Motor neuron (in vitro differentiated cells): ENCODE results near the gene CDCA5. TPM values are rescaled to one million over a fixed set of nuclear protein-coding genes. Genes with fewer than 3 reads are reported as not detected.

ENCODE experiments used
- ATAC-seq, 8 experiments: fragments of 200-7000 bp; cut with Tn5 transposase; replicated peaks in 6 of 8; 2 replicates each; pipeline ENCODE4 v1.8.0; 2021; ENCODE audit warnings: mild to moderate bottlenecking in 8 of 8, moderate library complexity in 8 of 8
- H3K27ac ChIP-seq, 2 donors: fragments of 250-450 bp; sonication (Bioruptor Pico); 2 replicates each; pipeline ENCODE4 v1.9.0; 2021; ENCODE audit warnings: antibody characterized with exemption in 2 of 2, mild to moderate bottlenecking in 2 of 2, moderate library complexity in 1 of 2
- H3K4me1 ChIP-seq, 2 donors: fragments of 250-450 bp; sonication (Bioruptor Pico); replicated peaks in 1 of 2; 2 replicates each; pipeline ENCODE4 v1.6.1; 2021; ENCODE audit warnings: antibody characterized with exemption in 2 of 2, mild to moderate bottlenecking in 2 of 2, moderate library complexity in 1 of 2
- H3K4me3 ChIP-seq, 5 donors: fragments of 250-450 bp; sonication (Bioruptor Pico); 2 replicates each; pipeline ENCODE4 v1.9.0; 2021; ENCODE audit warnings: antibody characterized with exemption in 5 of 5, mild to moderate bottlenecking in 5 of 5, moderate library complexity in 4 of 5
- WGBS, 10 experiments: fragments of 450-650 bp; shearing (Covaris generic); methylation state at CpG; one replicate each; pipeline ENCODE4 v1.0.0; 2022; 5-methylcytosine and 5-hydroxymethylcytosine counted together
- in situ Hi-C, 9 experiments: fragments of 400-800 bp; cut with MboI; loops; one replicate each; pipeline ENCODE4 v1.15.0; 2021; ENCODE audit warnings: low sequenced_read_pairs in 9 of 9, low pct_unique_long_range_greater_than_20kb in 2 of 9; ENCODE audit not compliant: unreplicated experiment in 9 of 9
- total RNA-seq, 8 experiments: library from RNA; unstranded; fragments of 300-600 nt; gene quantifications; 2 replicates each; pipeline versions ENCODE4 v1.2.3 to v1.2.4, GENCODE V29; 2022

The CDCA5 gene
- total RNA-seq, 8 experiments from 2014 or later = 0.97 to 25.2 (median 2.0) TPM

- 40 to 93% (median 73%) methylated on average over 3 to 7 of the region's 9 CpGs; no CpG with 5 or more reads in 2 of the 10 experiments for WGBS, 10 experiments
- H3K4me1 ChIP-seq = peaks cover 5 to 7% of the 10 kb centered on the region in 2 donors
- H3K27ac ChIP-seq = no peak overlapping the region
- in situ Hi-C loops = no loop called here
- no peak for ATAC-seq
- H3K4me3 ChIP-seq = no peak overlapping the region
Observed at GRCh38 chr11:65069217-65069616, 14.6 kb downstream of the CDCA5 start.

DNA sequence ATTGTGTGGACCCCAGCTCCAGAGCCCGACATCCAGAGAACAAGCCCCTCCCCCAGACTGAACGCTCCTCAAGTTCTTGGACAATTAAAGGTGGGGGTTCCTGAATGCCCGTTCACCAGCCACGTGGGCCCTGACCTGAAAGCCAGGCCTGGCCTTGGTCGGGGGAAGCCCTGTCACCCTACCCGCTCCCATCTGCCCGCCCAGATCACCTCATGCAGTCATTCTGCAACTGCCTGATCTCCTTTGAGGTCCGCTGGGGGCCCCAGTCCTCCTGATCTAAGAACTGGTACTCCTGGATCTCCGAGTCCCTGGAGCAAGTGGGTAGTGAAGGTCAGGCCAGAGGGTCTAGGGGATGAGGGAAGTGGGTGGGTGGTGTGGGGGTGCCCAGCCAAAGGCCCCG, 16.4 kb downstream of the CDCA5 start:
- in situ Hi-C loops = no loop called here
- Histone ChIP-seq H3K4me3 (no peak overlapping the region), H3K4me1 (peaks cover 5 to 7% of the 10 kb centered on the region in 2 donors), H3K27ac (no peak overlapping the region)
- no peak for ATAC-seq
- WGBS, 10 experiments = 53 to 90% (median 53%) methylated on average over 2 to 6 of the region's 10 CpGs; no CpG with 5 or more reads in 7 of the 10 experiments

DNA sequence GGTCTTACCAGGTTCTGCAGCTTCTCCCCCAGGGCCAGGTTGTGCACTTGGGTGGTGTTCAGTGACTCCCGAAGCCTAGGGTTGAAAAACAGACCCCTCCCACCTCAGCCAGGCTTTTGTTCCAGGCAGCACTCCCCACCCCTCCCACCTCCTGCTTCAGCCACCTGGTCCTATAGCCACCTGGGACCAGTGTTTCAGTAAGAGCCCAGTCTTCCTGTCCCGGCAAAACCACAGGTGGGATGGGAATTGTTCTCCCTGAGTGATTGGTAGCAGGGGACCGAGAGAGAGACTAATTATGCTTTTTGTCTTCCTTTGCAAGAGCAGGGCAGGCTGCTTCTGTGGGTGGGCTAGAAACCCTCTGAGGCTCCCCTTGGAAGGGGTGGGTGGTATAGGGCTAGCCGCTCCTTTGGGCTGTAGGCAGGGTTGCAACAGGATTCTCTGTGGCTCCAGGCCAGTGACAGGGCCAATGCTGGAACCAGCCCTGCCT, 17.0 kb downstream of the CDCA5 start:
- Histone ChIP-seq H3K4me3 (no peak overlapping the region), H3K27ac (no peak overlapping the region), H3K4me1 (peaks cover 5 to 7% of the 10 kb centered on the region in 2 donors)
- WGBS, 10 experiments = 20 to 83% (median 41%) methylated on average over 1 to 3 of the region's 4 CpGs; no CpG with 5 or more reads in 6 of the 10 experiments
- in situ Hi-C loops = no loop called here
- ATAC-seq = peak in 3 of 8 experiments; percentile 9 to 40 (median 18)

DNA sequence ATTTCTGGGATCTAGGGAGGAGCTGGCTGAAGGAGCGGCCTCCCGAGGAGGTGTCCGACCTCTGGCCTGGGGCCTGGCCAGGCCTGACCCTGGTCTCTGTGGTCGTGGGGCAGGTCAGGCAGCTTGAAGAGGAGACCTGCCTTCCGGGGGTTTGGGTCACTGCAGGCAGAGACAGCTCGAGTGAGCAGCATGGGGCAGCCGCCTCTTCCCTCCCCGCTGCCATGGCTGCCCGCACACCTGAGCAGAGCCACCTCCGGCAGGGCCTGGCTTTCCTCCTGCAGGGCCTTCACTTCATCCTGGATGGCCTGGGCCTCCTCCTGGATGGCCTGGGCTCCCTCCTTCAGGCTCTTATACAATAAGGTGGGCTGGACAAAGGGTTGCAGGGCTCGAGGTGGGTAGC, 17.5 kb downstream of the CDCA5 start:
- ATAC-seq = peak in 2 of 8 experiments; percentile 3 to 11
- H3K4me3 ChIP-seq = no peak overlapping the region

DNA sequence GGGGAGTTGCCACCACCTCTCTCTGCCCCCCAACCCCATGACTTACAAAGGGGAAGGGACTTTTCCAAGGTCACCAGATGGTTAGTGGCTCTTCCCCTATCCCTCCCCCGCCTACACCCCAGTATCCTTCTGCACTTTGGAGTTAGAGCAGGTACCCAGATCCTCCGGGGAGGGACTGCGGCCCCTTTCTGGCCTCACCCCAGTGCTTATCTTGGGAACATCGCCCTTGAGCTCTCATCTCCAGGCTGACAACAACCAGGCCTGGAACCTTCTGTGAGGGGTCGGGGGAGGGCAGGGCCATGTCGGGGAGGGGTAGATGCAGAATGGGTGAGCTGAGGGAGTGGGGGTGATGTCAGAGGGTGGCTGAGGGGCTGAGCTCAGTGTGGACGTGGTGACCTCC, 18.0 kb downstream of the CDCA5 start:
- ATAC-seq = no peak
- H3K4me1 ChIP-seq = peaks cover 5 to 7% of the 10 kb centered on the region in 2 donors
- whole genome bisulfite sequencing, 10 experiments = no CpG with 5 or more reads among the region's 7 CpGs
- no peak overlapping the region for H3K27ac ChIP-seq
- no peak overlapping the region for H3K4me3 ChIP-seq
- in situ Hi-C loops = no loop called here

More for the DNA sequence above, 17.5 kb downstream of the CDCA5 start:
- 57 to 83% (median 80%) methylated on average over 1 to 3 of the region's 11 CpGs; no CpG with 5 or more reads in 6 of the 10 experiments for WGBS, 10 experiments
- H3K27ac ChIP-seq = no peak overlapping the region
- peaks cover 5 to 7% of the 10 kb centered on the region in 2 donors for H3K4me1 ChIP-seq
- in situ Hi-C loops = no loop called here

GRCh38 chr11:65064847-65065240, 19.0 kb downstream of the CDCA5 start:
- H3K4me3 ChIP-seq = no peak overlapping the region
- H3K4me1 ChIP-seq = peaks cover 5 to 7% of the 10 kb centered on the region in 2 donors
- H3K27ac ChIP-seq = no peak overlapping the region
- WGBS, 10 experiments = 50 to 100% (median 76%) methylated on average over 3 to 4 of the region's 4 CpGs; no CpG with 5 or more reads in 4 of the 10 experiments
- in situ Hi-C loops = no loop called here
- no peak for ATAC-seq

- Histone ChIP-seq H3K27ac (no peak overlapping the region), H3K4me1 (peaks cover 5 to 7% of the 10 kb centered on the region in 2 donors), H3K4me3 (no peak overlapping the region)
- 60 to 100% (median 61%) methylated on average over 1 to 2 of the region's 3 CpGs; no CpG with 5 or more reads in 6 of the 10 experiments for WGBS, 10 experiments
- ATAC-seq = no peak
- in situ Hi-C loops = no loop called here
Observed at GRCh38 chr11:65063532-65063931, 20.3 kb downstream of the CDCA5 start.

- peak in 4 of 8 experiments; percentile 11 to 80 (median 64) for ATAC-seq
- no peaks in the 10 kb centered on the region for H3K4me1 ChIP-seq
- H3K27ac ChIP-seq = no peak overlapping the region
- 33 to 71% (median 52%) methylated on average over 3 to 7 of the region's 9 CpGs; no CpG with 5 or more reads in 6 of the 10 experiments for WGBS, 10 experiments
- no peak overlapping the region for H3K4me3 ChIP-seq
- in situ Hi-C loops = no loop called here
Observed at GRCh38 chr11:65060913-65061408, 22.9 kb downstream of the CDCA5 start.

DNA sequence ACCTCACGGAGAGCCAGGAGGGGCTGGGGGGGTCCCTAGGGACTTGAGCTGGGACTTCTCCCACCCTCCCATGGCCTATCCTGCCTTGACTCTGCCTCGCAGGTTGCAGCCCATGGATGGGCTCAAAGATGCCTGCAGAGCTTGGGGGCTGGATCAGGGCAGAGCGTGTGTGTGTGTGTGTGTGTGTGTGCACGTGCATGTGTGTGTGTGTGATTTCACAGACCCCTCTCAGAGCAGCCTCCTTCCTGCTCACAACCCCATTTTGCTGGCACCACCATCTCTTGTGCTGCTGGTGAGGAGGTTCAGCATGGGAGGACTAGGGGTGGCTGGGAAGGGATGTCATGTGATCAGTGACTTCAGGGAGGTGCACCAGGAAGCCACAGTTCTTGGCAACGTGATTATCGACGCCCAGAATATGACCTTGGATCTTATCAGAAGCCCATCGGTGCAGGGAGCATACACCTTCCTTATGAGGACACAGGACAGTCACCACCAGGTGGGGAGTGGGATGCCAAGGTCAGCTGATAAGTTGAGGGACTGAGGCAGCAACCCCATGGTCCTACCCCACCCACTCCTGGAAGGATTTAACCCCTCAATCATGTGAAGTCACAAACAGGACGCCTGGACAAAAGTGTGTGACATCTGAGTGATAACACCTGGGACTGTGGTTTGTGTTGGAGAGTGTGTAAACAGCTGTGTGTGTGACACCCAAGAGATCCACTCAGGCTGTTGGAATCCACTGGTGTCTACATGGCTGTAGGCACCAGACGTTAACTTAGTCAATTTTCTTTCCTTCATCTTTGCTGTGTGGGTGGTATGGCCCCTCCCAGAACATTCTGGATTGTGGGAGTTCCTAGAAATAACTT, 23.6 kb downstream of the CDCA5 start:
- in situ Hi-C loops = no loop called here
- H3K27ac ChIP-seq = no peak overlapping the region
- WGBS, 10 experiments = 0 to 85% (median 78%) methylated on average over 1 to 7 of the region's 10 CpGs; no CpG with 5 or more reads in 4 of the 10 experiments
- ATAC-seq = peak in 3 of 8 experiments; percentile 12 to 58 (median 36)
- no peak overlapping the region for H3K4me3 ChIP-seq
- no peaks in the 10 kb centered on the region for H3K4me1 ChIP-seq

- H3K4me3 ChIP-seq = no peak overlapping the region
- H3K4me1 ChIP-seq = no peaks in the 10 kb centered on the region
- WGBS, 10 experiments = 8 to 83% (median 33%) methylated on average over 1 to 3 of the region's 3 CpGs; no CpG with 5 or more reads in 3 of the 10 experiments
- no peak overlapping the region for H3K27ac ChIP-seq
- in situ Hi-C loops = no loop called here
- ATAC-seq = no peak
Observed at GRCh38 chr11:65059523-65059922, 24.3 kb downstream of the CDCA5 start.

DNA sequence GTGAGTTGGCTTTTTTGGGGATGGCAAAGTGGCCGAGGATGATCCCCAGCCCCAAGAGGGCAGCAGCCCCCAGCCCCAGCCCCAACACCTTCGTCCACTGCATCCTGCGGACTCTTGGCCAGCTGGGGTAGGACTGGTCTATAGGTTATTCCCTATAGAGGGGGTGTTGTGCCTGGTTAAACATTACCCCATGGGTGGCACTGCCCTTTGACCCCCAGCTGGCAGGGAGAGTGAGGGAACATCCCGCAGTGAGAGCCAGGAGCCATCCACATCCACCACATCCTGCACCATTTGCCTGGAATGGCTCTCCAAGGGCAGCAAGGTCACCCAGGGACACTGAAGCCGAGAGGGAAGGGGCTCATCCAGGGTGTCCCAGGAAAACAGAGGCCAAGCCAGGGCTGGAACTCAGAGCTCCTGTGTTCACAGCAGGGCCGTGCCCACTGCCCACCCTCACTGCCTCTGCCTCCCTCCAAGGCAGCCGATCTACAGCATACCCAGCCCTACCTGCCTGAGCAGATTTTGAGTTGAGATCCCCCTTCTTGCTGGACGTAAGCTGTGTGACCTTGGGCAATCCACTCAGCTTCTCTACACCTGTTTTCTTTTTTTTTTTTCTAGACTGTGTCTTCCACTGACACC, 25.3 kb downstream of the CDCA5 start, which contains the start of gene NAALADL1:
Gene NAALADL1 (minus strand): TSS at position 135 of the 636 bp plus-strand sequence. CDS start 32 bp downstream, at position 103.
- 70 to 93% (median 80%) methylated on average over 2 to 4 of the region's 8 CpGs; no CpG with 5 or more reads in 7 of the 10 experiments for WGBS, 10 experiments
- H3K4me3 ChIP-seq = no peak within 1 kb of the TSS
- no peaks in the 10 kb centered on the region for H3K4me1 ChIP-seq
- no peak within 1 kb of the TSS for H3K27ac ChIP-seq
- ATAC-seq = peak in 1 of 8 experiments; percentile 7
- in situ Hi-C loops = no loop called here

- Histone ChIP-seq H3K4me1 (no peaks in the 10 kb centered on the region), H3K27ac (no peak overlapping the region), H3K4me3 (no peak overlapping the region)
- in situ Hi-C loops = no loop called here
- WGBS, 10 experiments = no CpG with 5 or more reads among the region's 13 CpGs
- peak in 1 of 8 experiments; percentile 19 for ATAC-seq
Observed at GRCh38 chr11:65058012-65058411, 25.8 kb downstream of the CDCA5 start.

- Histone ChIP-seq H3K4me3 (no peak overlapping the region), H3K27ac (no peak overlapping the region), H3K4me1 (no peaks in the 10 kb centered on the region)
- in situ Hi-C loops = no loop called here
- 67% methylated on average over 3 of the region's 7 CpGs; no CpG with 5 or more reads in 9 of the 10 experiments for WGBS, 10 experiments
- no peak for ATAC-seq
Observed at GRCh38 chr11:65057526-65057925, 26.3 kb downstream of the CDCA5 start.
